Measurements from ENCODE around the gene LPAR3.

LPAR3 gene

DNA sequence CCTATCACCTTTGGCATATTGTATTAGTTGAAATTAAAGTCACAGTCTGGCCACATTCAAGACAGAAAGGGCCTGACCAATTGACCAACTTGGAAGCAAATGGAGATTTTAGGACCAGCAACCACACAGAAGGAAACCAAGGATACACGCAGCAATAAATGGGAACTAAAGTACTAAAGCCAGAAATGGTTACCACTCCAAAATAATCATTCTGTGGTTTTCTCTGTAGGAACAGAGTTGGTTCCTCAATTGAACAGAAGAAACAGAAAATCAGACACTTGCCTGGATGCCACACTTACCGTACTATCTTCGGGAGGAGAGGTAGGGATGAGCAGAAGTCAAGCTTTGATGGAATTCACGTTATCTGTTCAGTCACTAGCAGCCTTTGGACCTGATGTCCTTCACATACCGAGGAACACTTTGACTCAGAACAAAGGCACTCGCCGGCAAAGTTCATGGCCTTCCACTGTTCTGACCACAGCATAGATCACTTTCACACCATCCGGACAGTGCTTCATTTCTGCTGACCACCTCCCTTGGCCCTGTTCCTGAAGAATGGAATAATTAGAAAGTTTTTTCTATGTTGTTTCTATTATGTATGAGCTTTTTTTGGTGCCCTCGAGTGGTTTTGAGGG, 96.9 kb downstream of the LPAR3 start:
- Mint-ChIP-seq H3K9me3 (peaks cover 9% of the 10 kb centered on the region), H3K4me3 (no peak overlapping the region), H3K4me1 (peaks cover 11% of the 10 kb centered on the region), H3K27ac (no peak overlapping the region), H3K27me3 (peaks cover 15% of the 10 kb centered on the region), H3K36me3 (no peaks in the 10 kb centered on the region)
- ATAC-seq, result no peak

DNA sequence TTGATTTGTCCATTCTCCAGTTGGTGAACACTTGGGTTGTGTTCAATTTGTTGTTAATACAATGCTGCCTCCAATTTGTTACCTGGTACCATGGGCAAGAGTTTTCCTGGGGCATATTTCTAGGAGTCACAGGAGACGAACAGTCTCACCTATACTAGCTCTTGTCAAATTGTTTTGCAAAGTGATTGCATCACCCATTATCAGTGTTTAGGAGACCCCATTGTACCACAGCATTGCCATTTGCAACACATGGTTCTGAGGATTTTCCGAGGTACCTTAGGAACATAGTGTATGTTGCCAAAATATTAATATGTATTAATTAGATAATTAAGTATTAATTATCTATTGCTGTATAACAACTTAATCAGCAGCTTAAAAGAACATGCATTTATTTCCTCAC, 97.8 kb downstream of the LPAR3 start:
- H3K4me1 Mint-ChIP-seq, result peaks cover 2% of the 10 kb centered on the region
- ATAC-seq, result no peak
- H3K9me3 Mint-ChIP-seq, result peaks cover 9% of the 10 kb centered on the region
- H3K36me3 Mint-ChIP-seq, result no peaks in the 10 kb centered on the region
- no peak overlapping the region for H3K27ac Mint-ChIP-seq
- H3K4me3 Mint-ChIP-seq, result no peak overlapping the region
- H3K27me3 Mint-ChIP-seq, result peaks cover 22% of the 10 kb centered on the region

DNA sequence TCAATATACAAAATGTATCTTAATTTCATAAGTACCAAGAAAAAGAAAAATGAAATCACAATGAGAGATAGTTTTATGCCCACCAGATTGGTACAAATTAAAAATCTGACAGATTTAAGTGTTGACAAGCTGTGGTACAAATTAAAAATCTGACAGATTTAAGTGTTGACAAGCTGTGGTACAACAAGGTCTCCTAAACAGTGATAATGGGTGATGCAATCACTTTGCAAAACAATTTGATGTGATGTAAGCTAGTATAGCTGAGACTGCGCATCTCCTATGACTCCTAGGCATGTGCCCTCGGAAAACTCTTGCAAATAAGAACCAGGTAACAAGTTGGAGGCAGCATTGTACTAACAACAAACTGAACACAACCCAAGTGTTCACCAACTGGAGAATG, 100.6 kb downstream of the LPAR3 start:
- peaks cover 40% of the 10 kb centered on the region for H3K27me3 Mint-ChIP-seq
- H3K4me3 Mint-ChIP-seq, result no peak overlapping the region
- peaks cover 9% of the 10 kb centered on the region for H3K9me3 Mint-ChIP-seq
- H3K4me1 Mint-ChIP-seq, result no peaks in the 10 kb centered on the region
- no peaks in the 10 kb centered on the region for H3K36me3 Mint-ChIP-seq
- no peak overlapping the region for H3K27ac Mint-ChIP-seq
- no peak for ATAC-seq

DNA sequence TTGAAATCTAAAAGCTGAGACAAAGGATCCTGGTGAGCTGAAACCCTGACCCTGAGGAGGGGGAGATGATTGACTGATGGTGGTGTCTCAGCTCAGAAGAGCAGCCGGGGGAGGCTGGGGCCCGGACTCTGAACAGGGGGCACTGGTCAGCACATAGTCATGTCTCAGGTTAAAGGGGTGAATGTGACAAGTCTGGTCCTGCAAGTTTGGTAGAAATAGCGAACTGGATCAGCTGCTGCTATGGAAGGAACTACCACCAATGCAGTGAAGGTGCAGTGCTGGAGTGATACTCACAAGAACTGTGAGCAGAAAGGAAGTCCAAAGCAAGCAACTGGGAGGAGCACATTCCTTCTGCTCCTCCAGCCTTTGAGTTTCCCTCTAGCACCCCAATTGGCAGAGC, 104.0 kb downstream of the LPAR3 start:
- peaks cover 9% of the 10 kb centered on the region for H3K9me3 Mint-ChIP-seq
- ATAC-seq, result no peak
- H3K36me3 Mint-ChIP-seq, result no peaks in the 10 kb centered on the region

DNA sequence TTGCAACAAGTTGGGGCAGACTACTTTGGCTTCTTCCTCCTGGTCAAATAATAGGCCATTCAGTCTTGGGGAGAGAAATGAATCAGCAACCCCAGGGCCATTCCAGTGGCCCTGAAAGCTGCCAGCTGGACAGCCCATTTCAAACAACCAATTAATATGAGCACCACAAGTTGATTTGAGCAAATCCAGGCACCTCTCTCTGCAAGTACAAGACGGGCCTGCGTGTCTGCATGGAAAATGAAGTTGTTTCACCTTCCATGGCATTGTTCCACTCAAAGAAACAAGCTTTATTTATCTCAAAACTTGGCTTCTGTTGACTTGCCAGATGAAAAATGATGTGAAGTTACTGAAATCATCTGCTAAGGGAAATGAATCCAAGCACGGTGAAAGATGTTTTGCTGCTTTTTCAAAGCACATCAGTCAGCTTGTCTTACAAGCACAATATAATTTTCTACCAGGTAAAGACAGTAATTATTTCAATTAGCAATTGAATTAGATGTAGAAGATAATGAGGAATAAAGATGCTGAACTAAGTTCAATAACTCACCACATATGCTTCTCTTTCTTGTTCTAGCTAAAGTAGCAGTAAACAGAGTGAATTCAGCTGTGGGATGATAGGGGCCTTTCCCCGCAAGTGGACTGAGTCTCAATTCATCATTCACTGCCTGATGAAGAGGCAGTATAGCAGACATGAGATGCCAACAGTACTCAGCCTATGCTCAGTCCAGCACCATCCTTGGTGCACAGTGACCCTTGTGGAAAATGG, 107.6 kb downstream of the LPAR3 start:
- Mint-ChIP-seq H3K36me3 (no peaks in the 10 kb centered on the region), H3K27ac (no peak overlapping the region), H3K27me3 (peaks cover 38% of the 10 kb centered on the region), H3K4me1 (peaks cover 11% of the 10 kb centered on the region), H3K9me3 (no peaks in the 10 kb centered on the region), H3K4me3 (no peak overlapping the region)
- no peak for ATAC-seq

More for the DNA sequence above, 104.0 kb downstream of the LPAR3 start:
- H3K27me3 Mint-ChIP-seq, result peaks cover 40% of the 10 kb centered on the region
- H3K4me1 Mint-ChIP-seq, result no peaks in the 10 kb centered on the region
- no peak overlapping the region for H3K27ac Mint-ChIP-seq
- H3K4me3 Mint-ChIP-seq, result no peak overlapping the region

DNA sequence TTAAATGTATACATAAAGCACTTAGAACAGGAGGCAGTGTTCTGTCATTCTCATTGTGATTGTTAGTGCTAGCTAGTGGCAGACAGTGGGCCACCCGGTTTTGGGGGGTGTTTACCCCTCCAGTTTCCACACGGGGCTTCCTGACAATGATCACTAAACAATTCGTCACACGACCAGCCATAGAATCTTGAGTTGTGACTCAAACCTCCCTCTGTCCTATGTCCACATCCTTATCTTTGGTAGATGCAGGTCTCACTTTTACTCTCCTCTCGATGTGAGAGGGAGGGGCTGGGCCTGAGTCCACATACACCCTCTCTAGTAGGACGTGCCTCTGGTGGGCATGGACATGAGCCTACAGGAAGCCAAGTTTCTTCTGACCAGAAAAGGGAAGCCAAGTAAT, 110.1 kb downstream of the LPAR3 start:
- H3K27ac Mint-ChIP-seq, result no peak overlapping the region
- no peak for ATAC-seq
- H3K4me1 Mint-ChIP-seq, result peaks cover 11% of the 10 kb centered on the region
- no peak overlapping the region for H3K4me3 Mint-ChIP-seq
- H3K36me3 Mint-ChIP-seq, result no peaks in the 10 kb centered on the region
- H3K9me3 Mint-ChIP-seq, result no peaks in the 10 kb centered on the region
- H3K27me3 Mint-ChIP-seq, result peaks cover 21% of the 10 kb centered on the region

DNA sequence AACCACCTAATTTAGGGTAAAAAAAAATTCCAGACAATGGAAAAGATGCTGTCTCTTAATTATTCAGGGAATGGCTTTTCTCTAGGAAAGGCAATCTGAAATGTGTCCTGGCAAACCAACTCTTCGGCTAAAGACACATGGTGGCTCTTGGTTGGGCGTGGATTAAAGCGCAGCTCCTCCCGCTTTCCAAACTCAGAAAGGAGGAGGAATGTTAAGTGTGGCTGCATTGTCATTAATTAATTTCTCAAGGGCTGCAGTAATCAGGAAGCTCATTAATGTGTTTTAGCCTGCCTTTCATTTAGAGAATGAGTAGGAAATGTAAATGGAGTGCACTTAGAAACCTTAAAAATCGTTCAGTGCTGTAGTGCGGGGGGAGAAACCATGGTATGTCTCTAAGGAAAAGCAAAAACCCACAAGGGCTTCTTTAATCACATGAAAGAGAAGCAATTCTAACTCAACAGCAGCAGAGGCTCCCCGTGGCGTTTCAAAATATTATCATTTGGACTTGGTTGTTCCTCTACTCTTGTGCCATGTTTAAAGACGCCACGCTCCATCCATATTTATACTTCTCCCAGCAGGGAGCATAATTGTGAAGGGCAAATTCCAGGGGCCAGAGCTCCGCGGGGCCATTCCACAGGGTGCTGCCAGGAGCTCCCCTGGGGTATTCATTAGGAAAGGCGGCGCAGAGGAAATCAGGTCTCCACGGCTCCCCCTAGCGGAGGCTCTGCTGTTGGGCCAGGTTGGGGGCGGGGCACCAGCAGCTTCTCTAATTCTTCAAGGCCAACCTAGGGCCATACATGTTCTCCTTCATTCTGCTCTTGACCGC, 110.8 kb downstream of the LPAR3 start:
- peak; percentile 75 for ATAC-seq
- no peaks in the 10 kb centered on the region for H3K36me3 Mint-ChIP-seq
- H3K27ac Mint-ChIP-seq, result no peak overlapping the region
- peaks cover 21% of the 10 kb centered on the region for H3K27me3 Mint-ChIP-seq
- peaks cover 11% of the 10 kb centered on the region for H3K4me1 Mint-ChIP-seq
- H3K9me3 Mint-ChIP-seq, result no peaks in the 10 kb centered on the region
- peak overlapping the region; percentile 73 for H3K4me3 Mint-ChIP-seq

DNA sequence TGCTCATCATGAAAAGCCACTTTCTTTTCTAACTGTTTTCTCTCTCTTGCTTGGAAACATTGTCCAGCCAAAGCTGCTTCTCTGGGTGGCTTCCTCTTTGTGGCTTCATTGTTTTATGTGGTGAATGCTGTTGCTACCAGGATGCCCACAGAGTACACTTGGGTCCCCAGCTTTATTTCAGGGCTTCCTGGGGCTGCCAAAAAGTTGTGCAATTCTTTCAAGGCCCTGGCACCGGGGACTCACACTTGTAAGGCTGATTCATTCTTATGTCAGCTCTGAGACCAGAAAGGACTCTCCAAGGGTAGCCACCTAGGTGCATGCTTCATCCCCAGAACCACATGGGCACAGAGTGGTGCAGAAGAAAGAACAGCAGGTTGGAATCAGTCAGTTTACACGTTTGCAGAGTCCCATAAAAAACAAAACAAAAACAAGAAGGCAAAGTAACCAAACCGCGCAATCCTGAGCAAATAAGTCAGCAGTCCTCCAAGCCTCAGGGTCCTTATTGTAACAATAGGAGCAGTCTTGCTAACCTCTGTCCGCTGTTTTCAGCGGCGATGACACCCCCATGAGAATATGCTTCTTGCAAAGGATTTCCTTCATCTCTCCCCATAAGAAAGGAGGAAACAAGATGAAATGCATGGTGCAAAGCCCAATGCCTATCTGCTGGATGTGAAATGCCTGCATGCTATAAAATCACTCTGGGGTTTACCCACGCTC, 112.8 kb downstream of the LPAR3 start:
- Mint-ChIP-seq H3K4me1 (peaks cover 11% of the 10 kb centered on the region), H3K9me3 (no peaks in the 10 kb centered on the region), H3K4me3 (no peak overlapping the region), H3K27ac (no peak overlapping the region), H3K27me3 (peaks cover 21% of the 10 kb centered on the region), H3K36me3 (no peaks in the 10 kb centered on the region)
- ATAC-seq, result no peak

DNA sequence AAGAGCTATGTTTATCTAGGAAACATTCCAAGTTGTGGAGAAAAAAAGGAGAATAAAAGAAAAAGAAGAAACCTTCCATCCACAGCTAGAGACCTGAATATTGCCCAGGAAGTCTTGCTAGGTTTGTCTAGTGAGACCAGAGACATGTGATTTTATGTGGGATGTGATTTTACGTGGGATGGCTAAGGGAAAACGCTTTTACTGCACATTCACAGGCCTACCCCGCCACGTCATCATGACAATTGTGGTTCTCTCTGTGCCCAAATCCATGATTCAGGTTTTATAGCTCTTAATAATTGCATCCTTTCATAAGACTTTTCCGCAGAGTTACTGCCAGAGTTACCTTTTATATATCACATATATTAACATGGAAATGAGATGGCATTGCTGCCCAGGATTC, 116.4 kb downstream of the LPAR3 start:
- no peaks in the 10 kb centered on the region for H3K4me1 Mint-ChIP-seq
- no peak overlapping the region for H3K4me3 Mint-ChIP-seq
- no peaks in the 10 kb centered on the region for H3K9me3 Mint-ChIP-seq
- peaks cover 13% of the 10 kb centered on the region for H3K27me3 Mint-ChIP-seq
- no peak overlapping the region for H3K27ac Mint-ChIP-seq
- ATAC-seq, result no peak
- H3K36me3 Mint-ChIP-seq, result no peaks in the 10 kb centered on the region

DNA sequence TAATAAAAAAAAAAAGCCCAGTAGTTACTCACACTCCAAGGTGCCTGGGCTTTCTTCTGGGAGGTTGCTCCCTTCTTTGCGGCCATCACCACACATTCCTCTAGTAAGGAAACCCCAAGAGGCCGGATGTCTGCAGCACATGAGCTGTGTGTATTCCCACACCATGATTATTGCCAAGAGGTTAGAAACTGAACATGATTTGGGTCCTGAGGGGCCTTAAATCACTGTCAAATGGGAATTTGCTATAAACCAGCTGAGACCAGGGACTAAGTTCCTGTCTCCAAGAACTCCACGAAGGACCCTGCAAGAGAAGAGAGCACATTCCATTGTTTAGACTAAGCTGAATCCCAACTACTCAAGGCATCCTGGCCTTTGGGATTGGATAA, 117.5 kb downstream of the LPAR3 start:
- Mint-ChIP-seq H3K9me3 (no peaks in the 10 kb centered on the region), H3K36me3 (no peaks in the 10 kb centered on the region), H3K27ac (no peak overlapping the region), H3K4me3 (no peak overlapping the region), H3K4me1 (no peaks in the 10 kb centered on the region), H3K27me3 (peaks cover 7% of the 10 kb centered on the region)
- ATAC-seq, result no peak

DNA sequence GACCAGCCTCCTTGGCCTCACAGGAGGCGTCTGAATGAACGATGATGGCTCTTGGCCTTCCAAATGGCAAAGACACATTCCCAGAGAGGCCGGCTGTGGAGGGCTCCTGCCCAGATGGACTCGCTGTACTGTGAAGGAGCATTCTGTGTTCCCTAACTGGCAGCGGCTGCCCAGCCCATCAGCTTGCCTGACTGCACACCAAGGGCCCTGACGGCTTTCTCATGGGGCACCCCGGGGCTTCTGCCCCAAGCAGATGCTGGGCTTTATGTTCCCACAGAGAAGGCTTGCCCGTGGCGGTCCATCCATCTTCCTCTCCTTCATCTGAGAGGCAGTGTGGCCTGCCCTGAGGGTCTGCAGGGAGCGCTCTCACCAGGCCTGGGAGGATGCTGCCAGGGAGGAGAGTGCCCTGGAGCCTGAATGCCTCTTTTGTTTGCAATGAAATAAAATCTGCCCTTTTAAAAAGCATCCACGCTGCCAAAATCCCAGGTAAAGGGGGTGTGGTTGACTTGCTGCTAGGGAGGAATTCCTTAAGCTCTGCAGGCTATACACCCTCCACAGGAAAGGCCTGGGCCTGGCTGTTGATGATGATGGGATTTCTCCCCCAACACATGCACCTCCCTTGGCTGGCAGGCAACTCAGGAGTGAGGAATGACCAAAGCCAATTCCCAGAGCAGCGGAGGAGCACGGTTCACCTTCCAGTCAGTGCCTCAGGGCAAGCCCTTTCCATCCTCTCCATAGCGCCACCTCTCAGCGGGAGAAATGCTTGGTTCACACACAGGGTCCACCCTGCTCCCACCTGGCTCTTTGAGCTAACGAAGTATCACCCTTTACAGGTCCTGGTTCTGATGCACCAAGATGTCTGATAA, 118.1 kb downstream of the LPAR3 start:
- Mint-ChIP-seq H3K9me3 (no peaks in the 10 kb centered on the region), H3K4me1 (no peaks in the 10 kb centered on the region), H3K4me3 (no peak overlapping the region), H3K27ac (no peak overlapping the region), H3K36me3 (no peaks in the 10 kb centered on the region), H3K27me3 (peaks cover 9% of the 10 kb centered on the region)
- ATAC-seq, result no peak

DNA sequence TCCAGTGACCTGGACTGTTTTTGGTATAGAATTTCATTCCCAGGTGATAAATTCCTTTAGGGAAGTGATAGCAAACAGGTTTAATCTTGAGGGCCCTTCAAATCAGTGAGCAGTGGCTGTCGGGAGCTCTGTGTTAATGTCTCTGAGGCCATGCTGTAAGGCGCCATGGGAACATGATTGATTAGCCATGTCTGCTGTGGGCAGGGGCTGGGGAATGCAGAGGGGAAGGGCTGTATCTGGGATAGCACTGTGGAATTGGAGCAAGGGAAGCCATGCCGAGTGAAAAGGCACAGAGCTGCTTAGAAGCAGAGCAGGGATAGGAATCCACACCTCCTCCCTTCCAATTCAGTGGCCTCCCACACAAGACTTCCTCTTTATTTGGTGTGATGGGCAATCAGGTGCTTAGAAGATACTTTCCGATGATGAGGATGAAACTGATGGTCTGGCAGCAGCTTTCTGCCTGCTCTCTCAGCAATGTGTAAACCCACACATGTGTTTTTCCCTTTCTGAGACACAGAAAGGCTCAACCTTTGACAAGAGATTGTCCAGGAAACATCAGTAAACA, 119.0 kb downstream of the LPAR3 start:
- H3K4me1 Mint-ChIP-seq, result no peaks in the 10 kb centered on the region
- ATAC-seq, result no peak
- peaks cover 9% of the 10 kb centered on the region for H3K27me3 Mint-ChIP-seq
- no peak overlapping the region for H3K4me3 Mint-ChIP-seq
- H3K27ac Mint-ChIP-seq, result no peak overlapping the region
- H3K36me3 Mint-ChIP-seq, result no peaks in the 10 kb centered on the region
- no peaks in the 10 kb centered on the region for H3K9me3 Mint-ChIP-seq

DNA sequence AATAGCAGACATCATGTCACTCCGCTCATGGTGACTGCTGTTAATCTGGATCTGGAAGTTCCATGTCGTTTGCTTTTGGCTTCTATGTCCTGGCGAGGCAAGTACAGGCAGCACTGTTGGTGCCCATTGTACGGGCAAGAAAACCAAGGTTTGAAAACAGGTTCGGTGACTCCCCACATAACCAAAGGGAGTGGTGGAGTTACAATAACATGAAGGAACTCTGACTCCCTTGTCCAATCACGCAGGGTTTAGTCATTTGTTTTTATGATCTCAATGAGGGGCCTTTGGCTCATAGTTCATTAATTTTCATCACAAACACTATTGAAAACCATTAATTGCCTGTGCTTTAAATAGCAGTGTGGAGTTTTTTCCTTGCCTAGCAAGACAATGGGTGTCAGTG, 119.8 kb downstream of the LPAR3 start:
- H3K27me3 Mint-ChIP-seq, result peaks cover 9% of the 10 kb centered on the region
- no peak for ATAC-seq
- H3K27ac Mint-ChIP-seq, result no peak overlapping the region
- H3K36me3 Mint-ChIP-seq, result no peaks in the 10 kb centered on the region
- H3K4me3 Mint-ChIP-seq, result no peak overlapping the region
- H3K4me1 Mint-ChIP-seq, result no peaks in the 10 kb centered on the region
- H3K9me3 Mint-ChIP-seq, result no peaks in the 10 kb centered on the region

DNA sequence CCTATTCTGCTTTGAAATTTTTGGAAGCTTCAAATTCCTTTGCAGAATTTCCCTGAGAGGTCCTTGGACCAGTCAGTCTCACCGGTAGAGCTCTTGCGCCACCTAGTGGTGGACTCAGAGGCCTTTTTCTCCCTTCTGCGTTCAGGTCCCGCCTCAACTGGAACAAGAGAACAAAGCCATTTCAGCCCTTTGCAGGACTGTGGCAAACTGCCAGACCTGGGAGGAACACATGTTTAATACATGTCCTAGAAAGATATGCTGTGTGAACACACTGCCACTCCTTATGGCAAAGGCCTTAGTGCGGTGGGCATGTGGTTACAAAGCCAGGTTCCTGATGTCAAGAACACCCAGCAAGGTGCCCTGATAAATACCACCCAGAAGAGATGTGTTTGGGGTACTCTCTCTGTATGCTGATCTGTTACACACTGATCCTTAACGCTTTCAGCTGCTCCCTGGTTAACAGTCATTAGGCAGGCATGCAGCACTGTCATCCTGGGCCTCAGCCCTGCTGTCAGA, 120.5 kb downstream of the LPAR3 start:
- H3K4me3 Mint-ChIP-seq, result no peak overlapping the region
- H3K27ac Mint-ChIP-seq, result no peak overlapping the region
- H3K36me3 Mint-ChIP-seq, result no peaks in the 10 kb centered on the region
- no peaks in the 10 kb centered on the region for H3K4me1 Mint-ChIP-seq
- H3K27me3 Mint-ChIP-seq, result peaks cover 9% of the 10 kb centered on the region
- ATAC-seq, result peak; percentile 70
- H3K9me3 Mint-ChIP-seq, result no peaks in the 10 kb centered on the region

All from stimulated activated memory B cell treated with anti-CD40 and anti-IgM and Interleukin-4, amounts not matched to agents 10 μg/mL and 1 μg/mL and 100 μg/mL, for 72 hours (primary cell).